Effector CD8-positive, alpha-beta T cell (primary cell): ENCODE data around the gene BTF3L4.
"Not testable (repeated sequence)": the region's sequence is repeated elsewhere in the genome, so short reads cannot be mapped to it uniquely, and the experiment has no call there.

Experiments
- DNase-seq: peaks from one replicate; lab custom pipeline; 2025; lab: John Stamatoyannopoulos, UW
- total RNA-seq, 4 experiments: gene quantifications; one replicate each; lab custom pipeline; 2026; lab: John Stamatoyannopoulos, UW

BTF3L4 gene
- total RNA-seq, result 23.9 to 38.6 (median 31.3) reads per million in 4 experiments

DNA sequence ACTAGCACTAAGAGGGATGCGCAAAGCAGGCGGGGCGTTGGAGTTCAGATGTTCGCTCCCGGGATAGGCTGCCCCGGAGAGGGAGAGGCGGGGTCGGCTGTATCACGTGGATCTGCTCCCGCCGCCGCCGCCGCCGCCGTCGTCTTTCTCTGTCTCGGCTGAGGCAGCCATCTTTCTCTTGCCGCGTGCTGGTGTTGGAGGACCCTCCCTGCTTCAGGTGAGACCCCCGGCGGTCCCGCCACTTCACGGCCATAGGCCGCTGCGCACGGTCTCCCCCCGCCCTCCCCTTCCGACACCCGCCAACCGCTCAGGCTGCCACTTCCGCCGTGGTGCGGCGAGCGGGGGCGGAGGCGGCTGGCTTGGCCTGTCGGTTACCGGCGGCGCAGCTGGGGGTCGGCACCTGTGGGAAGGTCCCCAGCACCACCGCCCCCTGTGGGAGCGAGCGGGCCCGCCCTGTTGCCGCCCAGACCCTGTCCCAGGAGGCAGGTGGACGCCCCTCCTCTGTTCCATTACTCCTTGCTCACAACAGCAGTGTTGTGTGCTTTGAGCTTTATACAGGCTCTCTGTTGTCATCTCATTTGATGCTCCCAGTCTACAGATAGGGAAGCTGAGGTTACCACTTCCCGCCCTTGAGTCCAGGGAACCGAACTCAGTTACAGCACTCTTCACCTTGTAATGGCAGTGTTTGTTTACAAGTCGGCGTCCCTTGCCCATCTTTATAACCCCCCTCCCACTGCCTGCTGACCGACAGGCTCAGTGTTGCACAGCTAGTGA is at the start of gene BTF3L4:
Gene BTF3L4, plus strand, starts transcription at position 133 of the 774 bp plus-strand sequence. CDS start 3,553 bp downstream, outside the sequence.
- peak; percentile 84 for DNase-seq

DNA sequence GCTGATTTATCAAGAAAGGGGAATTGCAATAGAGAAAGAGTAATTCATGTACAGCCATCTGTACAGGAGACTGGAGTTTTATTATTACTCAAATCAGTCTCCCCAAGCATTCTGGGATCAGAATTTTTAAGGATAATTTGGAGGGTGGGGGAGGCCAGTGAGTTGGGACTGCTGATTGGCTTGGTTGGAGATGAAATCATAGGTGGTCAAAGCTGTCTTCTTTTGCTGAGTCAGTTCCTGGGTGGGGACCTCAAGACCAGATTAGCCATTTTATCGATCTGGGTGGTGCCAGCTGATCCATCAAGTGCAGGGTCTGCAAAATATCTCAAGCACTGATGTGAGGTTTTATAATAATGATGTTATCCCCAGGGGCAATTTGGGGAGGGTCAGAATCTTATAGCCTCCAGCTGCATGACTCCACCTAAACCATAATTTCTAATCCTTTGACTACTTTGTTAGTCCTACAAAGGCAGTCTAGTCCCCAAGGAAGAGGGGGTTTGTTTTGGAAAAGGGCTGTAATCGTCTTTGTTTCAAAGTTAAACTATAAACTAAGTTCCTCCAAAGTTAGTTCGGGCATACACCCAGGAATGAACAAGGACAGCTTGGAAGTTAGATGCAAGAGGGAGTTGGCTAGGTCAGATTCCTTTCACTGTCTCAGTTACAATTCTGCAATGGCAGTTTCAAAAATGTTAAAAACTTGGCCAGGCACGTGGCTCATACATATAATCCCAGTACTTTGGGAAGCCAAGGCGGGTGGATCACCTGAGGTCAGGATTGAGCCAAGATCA is 48.7 kb upstream of the BTF3L4 start:
- no peak for DNase-seq

- no peak for DNase-seq
These were observed 47.9 kb upstream of the BTF3L4 start for GRCh38 chr1:52008071-52008809.

DNA sequence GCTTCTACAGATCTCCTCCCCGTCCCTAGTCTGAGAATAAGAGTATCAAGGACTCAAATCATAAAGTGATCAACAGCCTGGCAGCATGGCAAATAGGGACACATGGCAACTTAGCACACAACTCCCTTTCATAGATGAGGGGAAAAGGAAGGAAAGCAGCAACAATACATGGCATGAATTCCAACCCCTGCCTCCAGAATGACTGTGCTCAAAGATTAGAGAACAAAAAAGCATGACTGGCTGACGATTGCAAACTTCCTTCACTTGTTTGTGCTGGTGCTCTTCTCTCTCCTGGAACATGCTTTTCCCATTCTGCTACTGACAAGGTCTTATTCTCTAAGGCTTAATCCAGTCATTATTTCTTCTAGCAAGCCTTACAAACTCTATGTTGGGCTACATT is 34.0 kb upstream of the BTF3L4 start:
- DNase-seq, result no peak

GRCh38 chr1:52026278-52026677 is 29.8 kb upstream of the BTF3L4 start:
- no peak for DNase-seq

- no peak for DNase-seq
These were observed 27.8 kb upstream of the BTF3L4 start for GRCh38 chr1:52028328-52028727.

DNA sequence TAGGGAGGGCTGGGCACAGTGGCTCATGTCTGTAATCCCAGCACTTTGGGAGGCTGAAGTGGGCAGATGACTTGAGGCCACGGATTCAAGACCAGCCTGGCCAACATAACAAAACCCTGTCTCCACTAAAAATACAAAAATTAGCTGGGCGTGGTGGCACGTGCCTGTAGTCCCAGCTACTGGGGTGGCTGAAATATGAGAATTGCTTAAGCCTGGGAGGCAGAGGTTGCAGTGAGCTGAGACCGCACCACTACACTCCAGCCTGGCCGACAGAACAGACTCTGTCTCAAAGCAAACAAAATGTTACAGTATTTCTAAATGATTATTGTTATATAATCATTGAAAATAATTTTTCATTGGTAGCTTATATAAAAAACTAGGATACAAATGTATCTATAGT is 27.3 kb upstream of the BTF3L4 start:
- DNase-seq, result not testable (repeated sequence)

DNA sequence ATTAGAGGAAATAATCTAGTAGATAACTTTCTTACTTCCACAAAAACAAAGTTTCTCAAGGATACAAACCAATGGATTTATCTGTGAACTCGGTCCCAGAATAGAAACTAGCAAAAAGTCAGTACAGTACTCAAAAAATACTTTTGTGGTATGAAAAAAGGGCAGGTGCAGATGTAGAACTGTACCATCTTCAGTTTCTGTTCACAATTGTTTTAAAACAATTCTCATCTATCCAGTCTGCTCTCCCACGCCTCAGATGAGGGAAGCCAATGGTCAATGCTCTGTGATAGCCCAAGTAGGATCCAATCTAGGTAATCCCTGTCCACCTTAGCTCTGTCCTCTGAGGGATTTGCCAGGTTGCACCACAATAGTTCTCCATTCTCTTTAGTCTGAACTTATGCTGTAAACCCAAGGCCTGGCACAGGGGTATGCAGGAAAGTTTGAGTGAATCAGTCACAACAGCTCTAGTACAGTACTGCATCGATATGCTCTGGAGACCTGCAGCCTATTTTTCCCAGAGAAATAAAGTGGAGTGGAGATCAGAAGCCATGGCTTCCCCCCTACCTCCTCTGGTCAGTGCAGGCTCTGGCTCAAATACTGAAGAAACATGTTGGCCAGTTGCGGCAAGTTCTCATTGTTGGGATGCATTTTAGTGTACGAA is 23.8 kb upstream of the BTF3L4 start:
- no peak for DNase-seq

DNA sequence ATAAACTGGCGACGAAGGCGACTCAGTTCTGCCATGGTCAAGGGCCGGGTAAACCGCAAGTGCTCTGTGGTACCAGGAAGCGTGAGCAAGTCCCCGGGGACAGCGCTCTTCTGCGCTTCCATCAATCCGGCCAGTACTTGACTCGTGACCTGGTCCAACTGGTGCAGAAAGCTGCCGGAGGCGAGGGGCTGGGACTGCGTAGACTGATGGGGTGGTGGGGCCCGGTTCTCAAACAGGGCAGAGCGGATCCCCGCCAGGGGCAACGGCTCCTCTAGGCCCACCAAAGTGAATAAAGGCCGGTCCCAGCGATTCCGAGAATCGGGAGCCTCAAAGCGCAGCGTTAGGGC is 23.3 kb upstream of the BTF3L4 start:
- no peak for DNase-seq

DNA sequence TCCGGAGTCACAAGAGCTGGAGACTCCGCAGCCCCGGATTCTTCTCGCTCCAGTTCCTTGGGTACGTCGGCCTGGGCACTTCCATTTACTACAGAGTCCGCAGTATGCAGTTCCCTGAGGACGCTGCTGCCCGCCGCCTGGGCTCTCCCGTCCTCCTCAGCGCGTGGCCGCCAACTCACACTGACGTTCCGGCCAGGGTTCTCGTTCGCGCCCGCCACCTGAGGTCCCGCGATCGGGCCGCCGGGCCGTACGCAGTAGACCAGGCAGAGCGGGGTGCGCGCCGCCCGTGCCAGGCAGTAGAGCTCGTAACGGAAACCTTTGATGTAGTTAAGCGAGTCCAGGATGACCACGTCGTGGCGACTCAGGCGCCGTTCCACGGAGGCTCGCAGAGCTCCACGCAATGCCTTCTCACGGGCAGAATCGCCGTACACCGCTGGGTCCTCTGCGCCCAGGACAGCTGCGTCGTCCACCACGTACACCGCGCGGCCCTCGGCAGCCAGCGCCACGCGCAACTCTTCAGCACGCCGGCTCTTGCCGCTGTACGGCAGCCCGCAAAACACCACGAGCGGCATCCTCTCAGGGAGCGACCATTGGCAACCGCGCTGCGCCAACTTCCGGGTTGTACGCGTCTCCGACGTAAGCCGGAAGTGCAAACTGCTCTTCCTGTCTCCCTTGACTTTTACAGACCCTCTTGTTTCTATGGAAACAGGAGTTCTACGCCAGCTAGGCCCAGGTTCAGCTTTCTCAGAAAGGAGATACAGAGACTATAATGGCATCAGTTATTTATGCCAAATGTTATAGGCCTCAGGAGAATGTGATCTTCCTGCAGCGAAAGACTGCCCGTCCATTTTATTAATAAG is 22.7 kb upstream of the BTF3L4 start, which contains the start of gene KTI12:
Gene KTI12, minus strand, starts transcription at position 621 of the 860 bp plus-strand sequence. Its CDS starts 49 bp downstream, at position 572.
- peak; percentile 80 for DNase-seq

DNA sequence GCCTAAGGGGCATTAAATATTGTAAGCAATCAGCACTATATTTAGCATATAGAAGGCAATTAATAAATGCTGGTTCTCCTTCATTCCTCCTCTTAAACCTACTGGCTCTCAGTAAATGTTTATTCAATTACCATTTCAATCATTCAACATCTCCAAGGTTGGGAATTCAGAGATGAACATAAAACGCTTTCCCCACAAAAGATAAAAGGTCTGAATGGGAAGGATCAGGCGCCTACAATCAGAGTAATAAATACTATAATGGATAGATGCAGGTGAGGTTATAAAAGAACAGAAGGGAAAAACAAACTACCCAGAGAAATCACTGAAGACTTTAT is 22.1 kb upstream of the BTF3L4 start:
- DNase-seq, result no peak

- DNase-seq, result no peak
These were observed 18.7 kb upstream of the BTF3L4 start for GRCh38 chr1:52037402-52037814.

GRCh38 chr1:52037909-52038308 is 18.2 kb upstream of the BTF3L4 start:
- no peak for DNase-seq

- DNase-seq, result no peak
These were observed 14.4 kb upstream of the BTF3L4 start for GRCh38 chr1:52041551-52042185.

- no peak for DNase-seq
These were observed 10.9 kb upstream of the BTF3L4 start for GRCh38 chr1:52045236-52045635.

DNA sequence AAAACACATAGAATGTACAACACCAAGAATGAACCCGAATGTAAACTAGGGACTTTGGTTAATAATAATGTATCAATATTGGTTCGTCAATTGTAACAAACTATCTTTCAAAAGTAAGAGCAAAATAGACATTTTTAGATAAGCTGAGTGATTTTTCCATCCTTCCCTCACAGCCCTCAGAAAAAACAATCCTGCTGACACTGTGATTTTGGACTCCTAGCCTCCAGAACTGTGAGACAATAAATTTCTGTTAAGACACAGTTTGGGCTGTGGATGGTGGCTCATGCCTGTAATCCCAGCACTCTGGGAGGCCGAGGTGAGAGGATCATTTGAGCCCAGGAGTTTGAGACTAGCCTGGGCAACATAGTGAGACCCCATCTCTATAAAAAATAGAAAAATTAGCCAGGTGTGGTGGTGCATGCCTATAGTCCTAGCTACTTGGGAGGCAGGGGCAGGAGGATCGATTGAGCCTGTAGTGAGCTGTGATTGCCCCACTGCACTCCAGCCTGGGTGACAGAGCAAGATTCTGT is 10.4 kb upstream of the BTF3L4 start:
- not testable (repeated sequence) for DNase-seq

GRCh38 chr1:52049337-52049736 is 6.8 kb upstream of the BTF3L4 start:
- DNase-seq, result not testable (repeated sequence)

DNA sequence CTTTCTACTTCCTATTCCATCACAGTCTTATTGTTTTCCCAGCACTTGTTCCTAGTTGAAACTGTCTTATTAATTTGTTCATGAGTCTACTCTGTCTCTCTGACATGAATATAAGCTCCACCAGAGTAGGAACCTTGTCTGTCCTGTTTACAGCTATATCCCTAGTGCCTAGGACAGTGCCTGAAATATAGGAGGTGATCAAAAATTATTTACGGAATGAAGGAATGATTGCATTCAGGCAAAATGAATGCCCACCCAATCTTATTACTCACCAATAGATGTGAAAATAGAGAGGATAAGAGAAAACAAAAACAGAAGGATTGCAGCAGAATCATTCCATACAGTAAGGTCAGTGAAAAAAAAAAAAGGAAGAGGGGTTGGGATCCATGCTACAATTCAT is 2.2 kb upstream of the BTF3L4 start:
- no peak for DNase-seq

DNA sequence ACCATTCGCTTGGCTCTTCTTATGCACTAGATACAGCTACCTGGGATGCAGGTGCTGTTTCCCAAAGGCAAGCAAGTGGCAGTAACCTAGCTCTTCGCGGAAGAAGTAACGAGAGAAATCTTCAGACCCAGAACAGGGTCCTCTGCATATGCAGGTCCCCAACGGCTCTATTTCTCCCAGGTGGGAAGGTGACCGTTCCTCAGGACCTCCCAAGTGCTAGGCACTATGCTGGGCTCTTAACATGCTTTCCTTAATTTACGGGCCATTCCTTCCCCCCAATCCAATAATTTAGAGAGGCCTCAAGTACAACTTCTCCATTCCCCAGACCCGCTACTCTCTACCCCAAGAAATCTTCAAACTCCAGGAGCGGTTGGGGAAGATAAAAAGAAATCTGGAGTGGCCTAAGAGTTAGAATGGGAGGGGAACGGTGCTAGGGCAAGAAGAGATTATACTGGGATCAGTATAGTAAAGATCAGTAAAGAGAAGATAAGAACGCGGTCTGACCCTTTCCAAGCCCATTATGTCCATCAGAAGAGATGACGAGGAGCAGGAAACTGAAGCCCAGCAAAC is 1.5 kb upstream of the BTF3L4 start:
- no peak for DNase-seq
